Hypothalamus (tissue), 51 donors: ENCODE measurements around the gene KDM4B.
A peak's percentile ranks its signal among the peaks of the same experiment; 100 is the strongest.
"Not testable (repeated sequence)": the region's sequence is repeated elsewhere in the genome, so short reads cannot be mapped to it uniquely, and the experiment has no call there.

ENCODE experiments used
- DNase-seq, 51 donors: peaks; one replicate each; lab custom pipeline; 2025; lab: John Stamatoyannopoulos, UW

Gene KDM4B

DNA sequence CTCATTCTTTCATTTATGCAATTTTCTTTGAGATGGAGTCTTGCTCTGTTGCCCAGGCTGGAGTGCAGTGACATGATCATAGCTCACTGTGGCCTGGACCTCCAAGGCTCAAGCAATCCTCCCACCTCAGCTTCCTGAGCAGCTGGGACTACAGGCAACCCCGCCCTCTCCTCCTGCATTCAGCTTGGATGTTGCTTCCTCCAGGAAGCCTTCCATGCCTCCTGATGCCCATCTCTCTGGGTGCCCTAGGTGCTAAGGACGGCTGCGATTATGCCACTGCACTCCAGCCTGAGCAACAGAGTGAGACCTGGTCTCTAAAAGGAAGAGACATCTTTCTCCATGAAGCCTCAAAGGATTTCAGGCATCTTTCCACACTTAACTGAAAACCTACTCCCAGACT lies 209.9 kb downstream of the KDM4B start:
- DNase-seq, result no peak

DNA sequence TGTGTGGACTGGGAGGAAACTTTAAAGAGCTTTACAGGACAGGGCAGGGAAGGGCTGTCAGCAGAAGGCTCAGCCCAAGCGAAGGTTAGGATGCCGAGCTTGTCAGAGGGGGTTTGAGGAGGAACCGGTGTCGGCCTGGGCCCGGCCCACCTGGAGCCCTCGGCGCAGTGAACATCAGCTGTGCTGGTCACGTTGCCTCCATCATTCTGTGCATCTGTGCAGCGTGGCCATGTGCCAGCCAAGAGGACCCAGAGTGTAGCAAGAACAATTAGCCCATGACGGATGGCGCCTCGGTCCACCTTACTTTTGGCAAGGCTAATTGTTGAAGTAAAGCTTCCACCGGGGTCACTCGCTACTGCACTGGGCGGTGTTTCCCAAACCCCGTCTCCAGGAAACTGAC lies 210.3 kb downstream of the KDM4B start:
- DNase-seq, result peak in 1 of 51 donors; percentile 7

DNA sequence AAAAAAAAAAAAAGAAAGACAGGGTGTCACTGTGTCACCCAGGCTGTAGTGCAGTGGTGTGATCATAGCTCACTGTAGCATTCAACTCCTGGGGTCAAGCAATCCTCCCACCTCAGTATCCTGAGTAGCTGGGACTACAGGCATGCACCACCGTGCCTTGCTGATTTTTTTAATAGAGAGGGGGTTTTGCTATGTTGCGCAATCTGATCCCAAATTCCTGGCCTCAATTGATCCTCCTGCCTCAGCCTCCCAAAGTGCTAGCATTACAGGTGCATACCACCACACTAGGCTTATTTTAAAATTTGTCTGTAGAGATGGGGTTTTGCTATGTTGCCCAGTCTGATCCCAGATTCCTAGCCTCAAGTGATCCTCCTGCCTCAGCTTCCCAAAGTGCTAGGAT lies 212.4 kb downstream of the KDM4B start:
- no peak for DNase-seq

DNA sequence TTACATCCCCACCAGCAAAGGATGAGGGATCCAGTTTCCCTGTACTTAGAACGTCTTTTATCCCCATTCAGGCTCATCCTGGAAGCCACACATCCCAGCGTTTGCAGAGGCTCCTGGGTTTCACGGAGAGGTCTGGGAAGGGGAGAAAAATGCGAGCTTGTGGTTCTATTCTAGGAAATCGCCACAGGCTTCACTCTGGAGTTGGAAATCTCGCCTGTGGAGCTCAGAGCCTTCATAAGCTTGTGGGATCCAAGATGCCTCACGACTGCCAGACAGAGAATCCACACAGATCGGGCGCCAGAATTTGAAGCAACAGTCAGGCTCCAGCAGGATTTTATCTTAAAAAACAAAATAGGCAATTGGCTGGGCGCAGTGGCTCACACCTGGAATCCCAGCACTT lies 213.8 kb downstream of the KDM4B start:
- DNase-seq, result peak in 1 of 51 donors; percentile 12

DNA sequence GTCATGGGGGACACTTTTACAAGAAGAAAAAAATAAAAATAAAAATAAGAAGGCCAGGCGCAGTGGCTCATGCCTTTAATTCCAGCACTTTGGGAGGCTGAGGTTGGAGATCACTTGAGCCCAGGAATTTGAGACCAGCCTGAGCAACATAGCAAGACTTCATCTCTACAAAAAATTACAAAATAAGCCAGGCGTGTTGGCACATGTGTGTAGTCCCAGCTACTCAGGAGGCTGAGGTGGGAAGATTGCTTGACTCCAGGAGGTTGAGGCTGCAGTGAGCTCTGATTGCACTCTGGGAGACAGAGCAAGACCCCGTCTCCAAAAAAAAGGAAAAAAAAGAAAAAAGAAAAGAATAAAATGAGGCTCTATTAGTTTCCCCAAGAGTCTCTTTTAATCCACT lies 214.7 kb downstream of the KDM4B start:
- DNase-seq, result no peak

DNA sequence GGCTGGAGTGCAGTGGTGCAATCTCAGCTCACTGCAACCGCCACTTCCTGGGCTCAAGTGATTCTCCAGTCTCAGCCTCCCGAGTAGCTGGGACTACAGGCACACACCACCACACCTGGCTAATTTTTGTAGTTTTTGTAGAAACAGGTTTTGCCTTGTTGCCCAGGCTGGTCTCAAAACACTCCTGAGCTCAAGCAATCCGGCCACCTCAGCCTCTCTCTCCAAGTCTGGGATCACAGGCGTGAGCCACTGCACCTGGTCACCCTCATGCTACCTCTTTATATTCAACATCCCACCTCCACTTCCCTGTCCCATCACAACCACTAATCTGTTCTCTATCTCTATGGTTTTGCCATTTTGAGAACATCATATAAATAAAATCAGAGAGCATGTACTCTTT lies 216.0 kb downstream of the KDM4B start:
- DNase-seq, result no peak

DNA sequence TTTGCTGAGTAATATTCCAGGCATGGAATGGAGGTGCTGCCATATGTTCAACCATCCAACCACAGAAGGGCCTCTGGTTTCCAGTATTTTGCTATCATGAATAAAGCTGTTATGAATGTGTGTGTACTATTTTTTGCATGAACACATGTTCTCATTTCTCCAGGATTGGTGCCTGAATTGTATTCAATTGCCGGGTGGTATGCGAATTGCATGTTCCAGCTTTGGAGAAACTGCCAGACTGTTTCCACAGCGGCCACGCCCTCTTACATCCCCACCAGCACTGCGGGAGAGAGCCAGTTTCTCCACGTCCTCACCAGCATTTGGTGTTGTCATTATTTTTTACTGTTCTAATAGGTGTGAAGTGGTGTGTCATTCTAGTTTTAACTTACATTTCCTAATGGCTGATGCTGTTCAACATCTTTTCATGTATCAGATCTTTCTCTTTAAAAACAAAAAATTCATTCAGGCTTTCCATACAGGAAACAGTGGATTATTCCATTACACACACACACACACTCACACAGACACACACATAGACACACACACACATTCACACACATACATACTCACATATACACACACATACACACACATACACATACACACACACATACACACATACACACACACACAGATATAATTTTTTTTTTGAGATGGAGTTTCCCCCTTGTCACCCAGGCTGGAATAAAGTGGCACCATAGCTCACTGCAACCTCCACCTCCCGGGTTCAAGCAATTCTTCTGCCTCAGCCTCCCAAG lies 217.6 kb downstream of the KDM4B start:
- DNase-seq, result peak in 1 of 51 donors; percentile 6

DNA sequence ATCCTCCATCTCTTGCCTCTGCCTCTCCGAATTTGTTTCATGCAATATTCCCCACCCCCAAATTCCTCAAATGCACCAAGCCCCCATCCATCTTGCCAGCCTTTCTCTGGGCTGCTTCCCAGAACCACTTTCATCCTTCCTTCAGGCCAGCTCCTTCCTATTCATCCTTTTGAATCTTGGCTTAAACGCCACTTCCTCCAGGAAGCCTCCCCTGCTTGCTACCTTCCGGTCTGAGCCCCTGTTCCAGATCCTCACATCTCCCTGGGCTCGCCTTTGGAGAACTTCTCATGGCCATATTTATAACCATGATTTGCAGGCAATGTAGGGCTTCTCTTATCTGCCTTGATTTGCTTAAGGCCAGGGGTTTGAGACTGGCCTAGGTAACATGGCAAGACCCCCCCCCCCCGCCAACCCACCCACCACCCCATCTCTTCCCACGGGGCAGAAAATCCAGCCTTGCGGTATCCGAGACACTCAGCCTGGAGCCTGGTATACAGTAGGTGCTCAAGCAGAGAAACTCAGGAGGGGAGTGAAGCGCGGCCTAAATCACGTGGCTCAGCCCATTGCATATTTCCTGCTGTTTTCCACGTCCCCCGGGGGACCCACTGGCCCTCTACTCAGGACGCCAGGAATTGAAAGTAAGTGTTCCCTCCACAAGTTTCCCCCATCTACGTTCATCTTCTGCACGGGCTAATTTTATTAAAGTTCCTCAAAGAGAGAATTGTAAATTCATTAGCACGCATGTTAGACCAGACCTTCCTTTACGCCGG lies 219.8 kb downstream of the KDM4B start:
- DNase-seq, result no peak

DNA sequence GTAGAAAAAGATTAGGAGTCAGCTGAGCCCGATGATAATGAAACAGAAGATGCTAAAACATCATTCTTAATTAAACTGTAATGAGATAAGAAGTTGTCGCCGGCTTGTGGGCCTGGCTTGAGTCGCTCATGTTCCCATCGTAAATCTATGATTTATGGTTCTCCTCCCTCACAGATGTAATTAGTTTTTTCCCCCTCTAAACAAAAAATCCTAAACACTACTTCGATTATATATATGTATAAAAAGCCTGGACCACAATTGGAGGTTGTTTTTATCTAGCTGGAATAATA lies 220.3 kb downstream of the KDM4B start:
- no peak for DNase-seq

DNA sequence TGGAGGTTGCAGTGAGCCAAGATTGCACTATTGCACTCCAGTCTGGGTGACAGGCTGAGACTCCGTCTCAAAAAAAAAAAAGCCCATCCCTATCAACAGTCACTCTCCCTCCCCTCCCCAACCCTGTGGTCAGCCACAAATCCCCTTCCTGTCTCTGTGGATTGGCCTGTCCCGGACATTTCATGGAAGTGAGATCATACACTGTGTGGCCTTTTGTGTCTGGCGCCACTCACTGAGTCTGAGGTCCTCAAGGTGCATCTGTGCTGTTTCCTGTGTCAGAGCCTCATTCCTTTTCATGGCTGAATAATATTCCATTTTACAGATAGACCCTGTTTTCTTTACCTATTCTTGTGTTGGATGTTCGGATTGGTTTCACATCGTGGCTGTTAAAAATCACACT lies 222.2 kb downstream of the KDM4B start:
- DNase-seq, result no peak

DNA sequence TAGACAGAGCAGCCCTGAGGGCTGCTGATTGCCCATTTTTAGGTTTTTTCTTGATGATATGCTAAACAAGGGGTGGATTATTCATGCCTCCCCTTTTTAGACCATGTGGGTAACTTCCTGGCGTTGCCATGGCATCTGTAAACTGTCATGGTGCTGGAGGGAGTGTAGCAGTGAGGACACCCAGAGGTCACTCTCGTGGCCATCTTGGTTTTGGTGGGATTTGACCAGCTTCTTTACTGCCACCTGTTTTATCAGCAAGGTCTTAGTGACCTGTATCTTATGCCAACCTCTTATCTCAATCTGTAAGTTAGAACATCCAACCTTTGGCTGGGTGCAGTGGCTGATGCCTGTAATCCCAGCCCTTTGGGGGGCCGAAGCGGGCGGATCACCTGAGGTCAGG lies 223.7 kb downstream of the KDM4B start:
- no peak for DNase-seq

DNA sequence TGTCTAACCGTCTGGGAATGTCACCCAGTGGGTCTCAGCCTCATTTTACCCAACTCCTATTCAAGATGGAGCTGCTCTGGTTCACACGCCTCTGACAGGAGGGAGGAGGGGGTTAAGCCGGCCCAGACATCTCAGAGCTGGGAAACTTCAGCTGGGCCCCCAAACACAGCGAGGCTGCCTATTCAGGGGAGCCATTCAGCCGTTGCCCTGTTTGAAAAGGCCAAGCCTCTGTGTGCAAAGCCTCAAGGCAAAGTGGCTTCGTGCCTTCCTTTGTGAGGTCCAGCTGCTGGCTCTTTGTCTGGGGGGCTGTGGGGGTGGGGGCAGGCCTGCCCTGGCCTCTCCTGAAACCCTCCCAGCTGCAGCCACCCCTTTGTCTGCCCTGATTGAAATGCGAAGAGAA lies 224.3 kb downstream of the KDM4B start:
- peak in 18 of 51 donors; percentile 5 to 69 (median 30) for DNase-seq

DNA sequence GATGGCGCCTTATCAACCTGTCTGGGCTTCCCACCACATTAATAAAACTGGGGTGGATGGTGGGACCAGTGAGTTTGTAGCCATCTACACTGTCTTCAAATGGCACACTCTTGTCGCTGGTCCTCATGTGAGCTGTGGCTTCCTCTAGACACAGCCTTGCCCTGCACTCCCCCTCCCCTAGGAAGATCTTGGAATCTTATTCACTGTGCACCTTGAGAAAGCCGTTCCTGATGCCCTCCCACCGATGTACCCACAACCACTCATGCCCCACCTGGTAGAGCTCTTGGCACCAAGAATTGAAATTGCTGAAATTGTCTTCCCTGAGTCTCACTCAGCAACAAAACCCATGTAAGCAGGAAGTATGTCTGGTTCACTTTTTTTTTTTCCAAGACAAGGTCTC lies 225.7 kb downstream of the KDM4B start:
- DNase-seq, result no peak

DNA sequence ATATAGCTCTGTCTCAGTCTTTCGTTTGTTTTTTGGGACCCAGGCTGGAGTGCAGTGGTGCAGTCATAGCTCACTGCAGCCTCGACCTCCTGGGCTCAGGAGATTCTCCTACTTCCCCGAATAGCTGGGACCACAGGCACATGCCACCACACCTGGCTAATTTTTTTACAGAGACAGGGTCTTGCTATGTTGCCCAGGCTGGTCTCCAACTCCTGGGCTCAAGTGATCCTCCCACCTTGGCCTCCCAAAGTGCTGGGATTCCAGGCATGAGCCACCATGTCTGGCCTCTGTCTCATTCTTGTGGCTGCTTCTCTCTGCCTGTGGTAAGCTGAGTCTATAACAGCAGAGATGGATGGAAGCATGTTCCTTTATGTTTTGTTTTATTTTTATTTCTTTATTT lies 226.7 kb downstream of the KDM4B start:
- not testable (repeated sequence) for DNase-seq

DNA sequence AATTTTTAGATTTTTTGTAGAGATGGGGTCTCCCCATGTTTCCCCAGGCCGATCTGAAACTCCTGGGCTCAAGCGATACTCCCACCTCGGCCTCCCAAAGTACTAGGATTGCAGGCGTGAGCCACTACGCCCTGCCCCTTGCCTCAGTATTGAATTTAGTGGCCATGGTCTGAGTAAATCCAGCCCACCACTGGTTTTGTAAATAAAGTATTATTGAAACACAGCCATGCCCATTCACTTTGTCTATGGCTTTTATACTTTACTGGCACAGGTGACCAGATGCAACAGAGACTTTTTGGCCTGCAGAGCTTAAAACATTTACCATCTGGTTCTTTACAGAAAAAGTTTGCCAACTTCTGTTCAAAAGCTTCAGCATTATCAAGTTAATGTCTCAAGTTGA lies 227.9 kb downstream of the KDM4B start:
- DNase-seq, result no peak

DNA sequence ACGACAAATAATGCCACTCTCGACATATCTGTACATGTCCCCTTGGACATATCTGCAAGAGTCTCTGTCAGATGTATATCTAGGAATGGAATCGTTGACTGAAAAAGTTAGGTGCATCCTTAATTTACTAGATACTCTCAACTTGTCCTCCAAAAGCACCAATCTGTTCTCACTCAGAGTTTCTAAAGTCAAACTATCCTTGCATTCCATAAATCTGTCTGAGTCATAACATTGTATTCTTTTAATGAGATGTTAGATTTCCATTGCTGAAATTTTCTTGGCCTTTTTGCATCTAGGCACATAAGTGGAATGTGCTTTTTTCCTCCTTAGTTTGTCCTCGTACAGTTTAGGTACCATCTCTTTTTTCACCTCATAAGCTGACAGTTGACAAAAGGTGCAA lies 231.9 kb downstream of the KDM4B start:
- DNase-seq, result no peak

DNA sequence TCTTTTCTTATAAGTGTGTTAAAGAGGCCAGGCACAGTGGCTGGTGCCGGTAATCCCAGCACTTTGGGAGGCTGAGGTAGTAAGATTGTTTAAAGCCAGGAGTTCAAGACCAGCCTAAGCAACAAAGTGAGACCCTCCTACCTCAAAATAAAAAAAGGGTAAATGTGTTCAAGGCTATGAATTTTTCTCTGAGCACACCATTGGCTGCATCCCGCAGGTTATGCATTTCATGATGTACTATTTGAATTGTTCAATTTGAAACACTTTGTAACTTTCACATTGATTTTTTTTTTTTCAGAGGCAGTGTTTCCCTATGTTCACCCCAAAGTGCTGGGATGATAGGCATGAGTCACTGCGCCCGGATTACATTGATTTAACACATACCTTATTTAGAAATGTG lies 233.6 kb downstream of the KDM4B start:
- no peak for DNase-seq
